Right atrium auricular region (tissue), 2 donors: ENCODE results near the gene CLTB. TPM values are rescaled to one million over a fixed set of nuclear protein-coding genes. Genes with fewer than 3 reads are reported as not detected.

Experiments used
- DNase-seq: peaks from one replicate; pipeline ENCODE4 v3.0.0-alpha.2; 2019; ENCODE audit warnings: low spot score
- H3K27ac ChIP-seq, 2 donors: fragments of 200-600 bp; sonication (generic); 1 replicate in 1 of 2; 2 replicates in 1 of 2; pipeline ENCODE4 v1.5.1; 2016 to 2019
- H3K27me3 ChIP-seq, 2 donors: fragments of 200-600 bp; sonication (generic); one replicate each; pipeline versions ENCODE4 v1.5.1 to v1.6.0; 2017 to 2019
- H3K36me3 ChIP-seq: fragments of 200-600 bp; sonication (generic); one replicate; pipeline ENCODE4 v1.5.1; 2016
- H3K4me1 ChIP-seq, 2 donors: fragments of 200-600 bp; sonication (generic); one replicate each; pipeline versions ENCODE4 v1.5.1 to v1.6.0; 2017 to 2019
- H3K4me3 ChIP-seq, 2 donors: fragments of 200-600 bp; sonication (generic); 1 replicate in 1 of 2; 2 replicates in 1 of 2; pipeline ENCODE4 v1.5.1; 2017 to 2019; ENCODE audit warnings: mild to moderate bottlenecking in 1 of 2, moderate library complexity in 1 of 2
- H3K9me3 ChIP-seq, 2 donors: fragments of 200-600 bp; sonication (generic); one replicate each; pipeline ENCODE4 v1.5.1; 2019
- total RNA-seq, 2 donors: library from RNA; depleted of rRNA; stranded (reverse); fragments of >200 nt; gene quantifications; one replicate each; pipeline ENCODE4 v1.1.0, GENCODE V29; 2016
- TF ChIP-seq, protein P1 (sequence below), 2 donors: fragments of 200-600 bp; sonication (generic); IDR thresholded peaks; one replicate each; pipeline ENCODE4 v1.5.1; 2019; ENCODE audit warnings: antibody characterized with exemption in 2 of 2

Gene CLTB
- total RNA-seq, 2 donors from 2014 or later, result 241 to 341 TPM

DNA sequence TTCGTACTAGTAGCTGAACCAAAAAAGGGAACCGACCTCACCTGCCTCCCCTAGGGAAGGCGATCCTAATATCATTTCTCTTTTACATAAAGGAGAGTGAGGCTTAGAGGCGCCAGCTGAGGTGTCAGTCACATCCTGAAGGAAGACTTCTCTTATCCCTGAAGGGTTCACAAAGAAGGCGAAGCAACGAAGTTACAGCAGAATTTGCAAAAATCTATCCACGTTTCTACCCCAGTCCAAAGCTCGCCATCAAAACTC is 54.2 kb downstream of the CLTB start:
- no peaks in the 10 kb centered on the region for H3K9me3 ChIP-seq
- TF ChIP-seq, protein P1, sequence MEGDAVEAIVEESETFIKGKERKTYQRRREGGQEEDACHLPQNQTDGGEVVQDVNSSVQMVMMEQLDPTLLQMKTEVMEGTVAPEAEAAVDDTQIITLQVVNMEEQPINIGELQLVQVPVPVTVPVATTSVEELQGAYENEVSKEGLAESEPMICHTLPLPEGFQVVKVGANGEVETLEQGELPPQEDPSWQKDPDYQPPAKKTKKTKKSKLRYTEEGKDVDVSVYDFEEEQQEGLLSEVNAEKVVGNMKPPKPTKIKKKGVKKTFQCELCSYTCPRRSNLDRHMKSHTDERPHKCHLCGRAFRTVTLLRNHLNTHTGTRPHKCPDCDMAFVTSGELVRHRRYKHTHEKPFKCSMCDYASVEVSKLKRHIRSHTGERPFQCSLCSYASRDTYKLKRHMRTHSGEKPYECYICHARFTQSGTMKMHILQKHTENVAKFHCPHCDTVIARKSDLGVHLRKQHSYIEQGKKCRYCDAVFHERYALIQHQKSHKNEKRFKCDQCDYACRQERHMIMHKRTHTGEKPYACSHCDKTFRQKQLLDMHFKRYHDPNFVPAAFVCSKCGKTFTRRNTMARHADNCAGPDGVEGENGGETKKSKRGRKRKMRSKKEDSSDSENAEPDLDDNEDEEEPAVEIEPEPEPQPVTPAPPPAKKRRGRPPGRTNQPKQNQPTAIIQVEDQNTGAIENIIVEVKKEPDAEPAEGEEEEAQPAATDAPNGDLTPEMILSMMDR (IDR thresholded peaks at IDR 0.05), result no peak
- no peak for DNase-seq
- peak overlapping the region; percentile 89 to 91 for H3K27ac ChIP-seq
- peak overlapping the region; percentile 78 to 99 for H3K4me3 ChIP-seq
- peaks cover 12% of the 10 kb centered on the region for H3K36me3 ChIP-seq
- no peaks in the 10 kb centered on the region for H3K27me3 ChIP-seq
- peaks cover 0 to 38% of the 10 kb centered on the region in 2 donors for H3K4me1 ChIP-seq

DNA sequence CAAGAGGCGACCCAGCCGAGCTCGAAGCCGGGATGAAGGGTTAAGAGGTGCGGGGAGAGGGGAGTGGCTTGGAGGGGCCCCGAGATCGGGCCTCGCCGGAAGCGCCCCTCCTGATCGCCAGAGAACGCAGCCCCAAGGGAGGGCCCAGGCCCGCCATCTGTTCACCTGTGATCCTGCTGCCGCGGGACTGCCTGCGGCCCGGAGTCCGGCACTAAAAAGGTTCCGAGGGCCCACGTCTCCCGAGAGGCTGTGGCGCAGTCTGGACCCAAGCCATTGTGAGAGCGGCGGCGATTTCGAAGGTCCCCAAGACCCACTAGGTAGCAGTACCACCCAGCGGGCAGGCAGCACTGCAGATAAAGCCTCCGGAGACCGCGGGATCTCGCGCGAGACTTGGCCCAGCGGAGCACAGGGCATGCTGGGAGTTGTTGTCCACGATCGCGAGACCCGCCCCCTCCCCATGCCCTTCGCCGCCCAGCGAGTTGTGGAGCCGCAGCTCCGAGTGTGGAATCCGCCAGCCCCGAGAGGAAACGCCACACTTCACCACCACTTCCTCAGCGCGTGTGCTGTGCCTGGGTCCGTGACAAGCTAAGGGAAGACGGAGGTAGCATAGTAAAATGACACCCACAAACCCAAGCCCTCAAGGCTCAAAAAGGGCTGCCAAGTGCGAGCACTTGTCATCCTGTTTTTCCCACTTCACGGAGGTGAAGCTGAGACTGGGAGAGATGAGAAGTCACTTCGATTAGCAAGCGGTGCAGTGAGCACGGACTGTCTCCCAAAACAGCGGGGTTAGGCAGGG is 54.7 kb downstream of the CLTB start, which contains the start of gene KIAA1191:
Gene KIAA1191 (minus strand): TSS at position 328 of the 796 bp plus-strand sequence. CDS start 2,256 bp downstream, outside the sequence.
- TF ChIP-seq, protein P1 (IDR thresholded peaks at IDR 0.05), result peak in 1 of 2 donors; percentile 58
- H3K27ac ChIP-seq, result peak within 1 kb of the TSS; percentile 89 to 91
- peak within 1 kb of the TSS; percentile 78 to 99 for H3K4me3 ChIP-seq
- no peaks in the 10 kb centered on the region for H3K27me3 ChIP-seq
- peaks cover 12% of the 10 kb centered on the region for H3K36me3 ChIP-seq
- H3K9me3 ChIP-seq, result no peaks in the 10 kb centered on the region
- H3K4me1 ChIP-seq, result peaks cover 0 to 38% of the 10 kb centered on the region in 2 donors
- DNase-seq, result peak; percentile 95

DNA sequence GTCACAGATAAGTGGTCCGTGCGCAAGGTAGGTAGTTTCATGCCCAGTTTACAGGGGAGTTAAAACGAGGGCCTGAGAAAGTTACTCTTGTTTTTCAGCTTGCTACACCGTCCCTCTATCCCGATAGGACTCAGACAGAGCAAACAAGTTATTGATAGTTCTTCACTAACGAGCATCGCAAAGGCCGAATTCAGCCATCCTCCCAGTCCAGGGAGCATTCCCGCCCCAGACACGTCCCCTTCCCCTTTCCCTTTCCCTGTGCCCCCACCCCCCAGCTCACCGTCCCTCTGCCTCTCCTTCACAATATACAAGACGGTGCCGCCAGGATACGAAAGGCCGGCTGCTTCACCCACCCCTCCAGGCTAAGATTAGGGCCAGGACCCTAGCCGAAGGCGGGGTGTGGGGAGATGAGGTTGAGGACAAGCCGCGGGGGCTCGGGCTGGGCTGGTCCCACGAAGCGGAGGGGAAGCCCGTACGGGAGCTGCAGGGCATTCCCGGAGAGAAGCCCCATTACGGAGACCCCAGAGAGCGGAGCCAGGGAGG is 55.4 kb downstream of the CLTB start:
- TF ChIP-seq, protein P1 (IDR thresholded peaks at IDR 0.05), result no peak
- H3K27me3 ChIP-seq, result no peaks in the 10 kb centered on the region
- no peaks in the 10 kb centered on the region for H3K9me3 ChIP-seq
- DNase-seq, result no peak
- H3K36me3 ChIP-seq, result peaks cover 12% of the 10 kb centered on the region
- peaks cover 0 to 32% of the 10 kb centered on the region in 2 donors for H3K4me1 ChIP-seq
- peak overlapping the region; percentile 89 to 91 for H3K27ac ChIP-seq
- peak overlapping the region; percentile 78 to 99 for H3K4me3 ChIP-seq

DNA sequence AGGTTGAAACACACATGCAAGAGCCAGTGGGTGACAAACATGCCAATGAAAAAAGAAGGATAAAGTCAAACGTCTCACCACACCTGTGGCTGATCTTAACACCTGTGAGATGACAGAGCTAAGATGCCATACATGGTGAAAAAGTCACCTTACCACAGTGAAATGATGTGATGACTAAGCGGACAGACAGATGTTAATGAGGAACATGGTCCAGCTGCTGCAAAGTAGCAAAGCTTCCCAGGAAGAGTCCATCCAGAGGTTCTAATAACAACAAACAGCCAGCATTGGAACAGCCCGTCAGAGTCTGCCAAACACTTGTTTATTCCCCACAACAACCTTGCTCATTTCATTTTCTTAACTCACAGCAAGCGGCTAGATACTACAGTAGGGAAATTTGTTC is 56.7 kb downstream of the CLTB start:
- Histone ChIP-seq H3K36me3 (peaks cover 26% of the 10 kb centered on the region), H3K9me3 (no peaks in the 10 kb centered on the region), H3K27me3 (no peaks in the 10 kb centered on the region), H3K4me3 (no peak overlapping the region), H3K4me1 (peaks cover 0 to 26% of the 10 kb centered on the region in 2 donors), H3K27ac (no peak overlapping the region)
- DNase-seq, result no peak
- TF ChIP-seq, protein P1 (IDR thresholded peaks at IDR 0.05), result no peak

DNA sequence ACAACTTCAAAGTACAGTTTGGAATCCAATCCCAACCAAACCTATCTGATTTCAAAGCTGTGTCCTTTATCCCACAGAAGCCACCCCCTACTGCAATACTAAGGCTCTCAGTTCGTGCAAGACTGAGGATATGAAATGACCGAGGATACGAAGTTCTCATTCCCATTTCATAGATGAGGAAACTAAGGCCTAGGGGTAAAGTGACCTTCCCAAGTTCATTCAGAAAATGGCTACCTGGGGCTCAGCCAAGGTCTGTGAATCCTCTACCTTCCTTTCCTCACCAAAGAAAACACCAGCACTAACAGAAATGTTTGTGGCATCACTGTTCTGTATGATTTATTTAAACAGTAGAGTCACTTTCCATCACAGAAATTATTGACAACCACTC is 60.2 kb downstream of the CLTB start:
- no peaks in the 10 kb centered on the region for H3K9me3 ChIP-seq
- TF ChIP-seq, protein P1 (IDR thresholded peaks at IDR 0.05), result no peak
- H3K4me3 ChIP-seq, result no peak overlapping the region
- peaks cover 0 to 18% of the 10 kb centered on the region in 2 donors for H3K4me1 ChIP-seq
- no peak for DNase-seq
- H3K27ac ChIP-seq, result no peak overlapping the region
- H3K27me3 ChIP-seq, result no peaks in the 10 kb centered on the region
- peaks cover 60% of the 10 kb centered on the region for H3K36me3 ChIP-seq
